ENCODE data around the gene P2RY6. TPM values are rescaled to one million over a fixed set of nuclear protein-coding genes. Genes with fewer than 3 reads are reported as not detected.

P2RY6 gene
- total RNA-seq, 1 experiment from 2014 or later, result not detected

DNA sequence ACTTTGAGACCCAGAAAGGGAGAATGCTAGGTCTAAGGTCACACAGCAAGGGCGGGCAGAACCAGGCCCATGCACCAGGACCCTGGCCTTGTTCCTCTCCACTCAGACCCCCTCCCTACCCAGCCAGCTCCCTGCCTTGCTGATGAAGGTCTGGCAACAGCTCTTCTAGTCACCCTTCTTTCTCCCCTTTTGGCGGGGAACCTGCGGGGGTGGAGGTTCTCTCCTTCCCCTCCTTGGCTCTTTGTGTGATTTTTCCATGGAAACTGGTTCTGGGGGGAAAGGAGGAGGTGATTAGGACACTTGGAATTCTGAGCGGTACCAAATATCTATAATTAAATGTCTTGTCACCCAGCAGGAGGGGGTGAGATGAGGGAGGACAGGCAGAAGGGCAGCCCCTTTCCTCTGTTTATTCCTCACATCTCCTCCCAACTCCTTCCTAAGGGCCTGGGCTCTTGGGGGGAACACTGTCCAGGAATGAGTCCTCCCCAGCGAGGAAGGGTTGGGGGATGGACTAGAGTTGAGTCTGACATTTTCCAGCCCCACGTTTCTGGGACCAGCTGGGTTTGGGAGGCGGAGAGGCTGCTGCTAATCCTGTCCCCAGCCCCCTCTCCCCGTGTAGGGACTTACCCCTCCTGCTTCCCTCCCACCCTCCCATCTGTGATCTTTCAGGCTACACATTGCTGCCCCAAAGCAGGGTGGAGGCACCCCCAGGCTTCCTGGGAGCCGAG lies 43.3 kb downstream of the P2RY6 start:
- no peak for DNase-seq (ENCODE audit: low spot score)

DNA sequence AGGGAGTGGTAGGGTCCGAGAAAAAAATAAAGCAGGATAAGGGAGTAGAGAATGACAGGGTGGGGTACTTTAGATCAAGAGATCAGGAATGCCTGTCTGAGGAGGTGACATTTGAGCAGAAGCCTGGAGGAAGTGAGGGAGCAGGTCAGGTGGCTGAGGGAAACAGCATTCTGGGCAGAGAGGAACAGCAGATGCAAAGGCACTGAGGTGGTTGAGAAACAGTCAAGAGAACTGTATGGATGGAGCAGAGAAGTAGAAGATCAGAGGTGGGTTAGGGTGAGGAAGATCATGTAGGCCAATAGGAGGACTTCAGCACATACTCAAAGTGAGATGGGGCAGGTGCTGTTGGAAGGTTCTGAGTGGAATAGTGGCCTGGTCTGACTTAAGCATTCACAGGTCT lies 44.3 kb downstream of the P2RY6 start:
- DNase-seq (ENCODE audit: low spot score), result no peak

DNA sequence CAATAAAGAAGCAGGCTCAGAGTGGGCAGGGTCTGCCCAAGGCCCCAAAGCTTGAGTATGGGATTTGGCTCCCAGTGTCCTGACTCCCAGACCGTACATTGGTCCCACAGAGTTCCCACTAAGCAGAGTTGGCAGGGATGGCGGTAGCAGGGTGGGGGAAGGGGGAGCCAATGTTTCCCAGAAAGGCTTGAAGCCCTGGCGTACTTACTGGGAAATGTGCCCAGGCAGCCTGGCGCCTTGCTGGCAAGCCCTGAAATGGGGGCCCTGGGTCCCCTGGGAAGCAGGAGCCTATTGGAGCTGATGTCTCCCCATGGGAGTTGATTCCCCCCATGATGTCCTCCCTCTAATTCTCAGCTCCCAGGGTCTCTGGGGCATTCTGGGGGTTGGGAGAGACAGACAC lies 45.2 kb downstream of the P2RY6 start:
- DNase-seq (ENCODE audit: low spot score), result no peak

DNA sequence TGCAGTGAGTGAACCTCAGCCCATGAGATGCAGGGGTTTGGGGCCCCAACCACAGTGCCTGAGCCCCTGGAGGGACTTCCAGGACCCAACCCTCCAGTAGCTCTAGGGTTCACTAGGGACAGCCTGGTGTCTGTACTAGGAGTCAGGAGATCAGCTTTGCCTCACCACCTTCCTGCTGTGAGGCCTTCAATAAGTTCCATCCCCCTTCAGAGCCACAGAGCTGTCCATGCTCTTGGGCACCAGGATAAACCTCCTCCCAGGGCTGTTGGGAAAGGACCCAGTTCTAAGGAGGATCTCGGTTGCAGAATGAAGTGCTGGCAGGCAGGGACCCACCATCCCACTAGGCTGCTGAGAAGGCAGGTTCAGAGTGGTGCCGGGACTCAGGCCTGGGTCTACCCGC lies 45.7 kb downstream of the P2RY6 start:
- DNase-seq (ENCODE audit: low spot score), result no peak

DNA sequence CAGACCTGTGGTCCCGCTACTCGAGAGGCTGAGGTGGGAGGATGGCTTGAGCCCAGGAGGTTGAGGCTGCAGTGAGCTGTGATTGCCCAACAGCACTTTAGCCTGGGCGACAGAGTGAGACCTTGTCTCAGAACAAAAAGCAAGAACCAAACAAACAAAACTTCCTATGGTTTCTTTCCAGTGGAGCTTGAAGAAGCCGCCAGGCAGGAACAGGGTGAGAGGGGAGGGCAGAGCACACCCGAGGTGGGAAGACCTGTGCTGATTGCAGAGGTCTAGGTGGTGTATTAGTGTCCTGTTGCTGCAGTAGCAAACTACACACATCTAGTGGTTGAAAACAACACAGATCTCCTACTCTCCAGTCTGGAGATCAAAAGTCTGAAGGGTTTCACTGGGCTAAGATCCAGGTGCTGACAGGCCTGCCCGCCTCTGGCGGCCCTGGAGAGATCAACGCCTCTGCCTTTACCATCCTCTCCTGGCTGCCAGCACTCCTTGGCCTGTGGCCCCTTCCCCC lies 46.4 kb downstream of the P2RY6 start:
- no peak for DNase-seq (ENCODE audit: low spot score)

- DNase-seq (ENCODE audit: low spot score), result peak; percentile 76
These were observed 48.8 kb downstream of the P2RY6 start for GRCh38 chr11:73320763-73321603.

GRCh38 chr11:73321604-73322381 lies 49.7 kb downstream of the P2RY6 start:
- peak; percentile 72 for DNase-seq (ENCODE audit: low spot score)

DNA sequence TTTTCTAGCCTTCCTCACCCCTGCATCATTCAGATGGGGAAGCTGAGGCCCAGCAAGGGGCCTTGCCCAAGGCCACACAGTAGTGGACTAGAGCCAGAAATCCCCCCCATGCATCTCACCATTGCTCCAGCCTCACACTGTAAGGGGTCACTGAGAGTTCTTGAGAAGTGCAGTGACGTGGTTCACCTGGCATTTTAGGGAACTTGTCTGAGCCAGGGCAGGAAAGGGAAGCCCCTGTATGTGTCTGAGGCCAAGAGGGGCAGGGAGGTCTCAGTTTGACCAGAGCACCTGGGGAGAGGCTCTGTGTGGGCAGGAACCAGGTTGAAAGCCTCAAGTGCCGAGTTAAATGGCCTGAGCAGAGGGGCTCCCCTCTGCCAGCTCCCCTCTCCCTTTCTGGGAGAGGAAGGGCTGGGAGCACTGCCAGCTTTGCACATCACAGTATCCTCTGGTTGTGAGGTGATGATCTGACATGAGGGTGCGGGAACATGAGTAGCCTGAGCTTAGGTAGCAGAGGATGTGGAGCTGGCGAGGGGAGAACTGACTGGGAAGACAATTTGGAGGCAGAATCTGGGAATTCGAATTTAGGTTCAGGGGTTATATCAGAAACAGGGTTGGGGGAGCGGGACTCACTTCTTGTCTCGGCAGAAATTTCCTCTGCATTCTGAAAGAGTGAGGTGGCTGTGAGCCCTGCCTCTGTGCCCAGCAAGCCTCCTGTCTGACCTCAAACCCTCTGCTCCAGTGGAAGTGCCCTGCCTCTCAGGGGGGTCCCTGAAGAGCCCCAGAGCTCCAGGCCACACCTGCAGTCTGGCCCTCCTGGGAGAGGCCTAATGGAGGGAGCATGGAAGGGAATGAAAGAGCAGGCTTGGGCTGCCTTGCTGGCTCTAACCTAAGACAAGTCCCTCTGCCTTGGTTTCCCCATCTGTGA lies 50.5 kb downstream of the P2RY6 start:
- peak; percentile 46 for DNase-seq (ENCODE audit: low spot score)

DNA sequence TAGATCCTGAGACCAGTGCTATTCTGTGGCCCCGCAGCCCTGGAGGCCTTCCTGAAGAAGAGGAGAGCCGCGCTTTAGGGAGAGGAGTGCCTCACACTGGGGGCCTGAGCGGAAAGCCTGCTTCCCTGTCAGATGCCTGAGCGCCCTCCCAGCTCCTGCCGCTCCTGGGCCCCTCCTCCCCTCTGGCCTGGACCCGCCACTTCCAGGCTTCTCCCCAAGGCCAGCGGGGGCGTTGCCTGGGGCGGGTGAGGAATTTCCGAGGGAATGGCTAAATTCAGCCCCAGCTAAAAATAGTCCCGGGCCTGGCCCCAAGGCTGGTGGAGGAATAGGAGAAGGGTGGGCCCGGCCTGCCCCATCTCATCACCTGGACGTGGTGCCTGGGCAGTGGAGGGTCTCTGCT lies 51.3 kb downstream of the P2RY6 start:
- DNase-seq (ENCODE audit: low spot score), result peak; percentile 63

GRCh38 chr11:73324116-73324515 lies 52.0 kb downstream of the P2RY6 start:
- DNase-seq (ENCODE audit: low spot score), result no peak

DNA sequence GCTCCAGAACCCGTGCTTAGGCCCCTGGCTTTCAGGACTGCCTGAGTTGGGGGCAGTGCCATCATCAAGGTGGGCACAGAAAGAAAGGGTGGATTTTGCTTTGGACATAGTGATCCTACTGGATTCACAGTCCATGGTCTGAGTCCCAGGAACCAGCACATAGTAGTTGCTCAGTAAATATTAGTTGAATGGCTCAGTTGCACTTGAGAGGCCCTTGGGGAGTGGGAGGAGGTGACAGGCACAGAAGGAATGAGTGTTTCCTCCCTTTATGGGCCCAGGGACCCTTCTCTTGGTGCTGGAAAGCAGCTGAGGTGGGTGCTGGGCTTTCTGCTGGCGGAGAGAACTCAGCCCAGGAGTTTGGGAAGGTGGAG lies 52.5 kb downstream of the P2RY6 start:
- DNase-seq (ENCODE audit: low spot score), result no peak

DNA sequence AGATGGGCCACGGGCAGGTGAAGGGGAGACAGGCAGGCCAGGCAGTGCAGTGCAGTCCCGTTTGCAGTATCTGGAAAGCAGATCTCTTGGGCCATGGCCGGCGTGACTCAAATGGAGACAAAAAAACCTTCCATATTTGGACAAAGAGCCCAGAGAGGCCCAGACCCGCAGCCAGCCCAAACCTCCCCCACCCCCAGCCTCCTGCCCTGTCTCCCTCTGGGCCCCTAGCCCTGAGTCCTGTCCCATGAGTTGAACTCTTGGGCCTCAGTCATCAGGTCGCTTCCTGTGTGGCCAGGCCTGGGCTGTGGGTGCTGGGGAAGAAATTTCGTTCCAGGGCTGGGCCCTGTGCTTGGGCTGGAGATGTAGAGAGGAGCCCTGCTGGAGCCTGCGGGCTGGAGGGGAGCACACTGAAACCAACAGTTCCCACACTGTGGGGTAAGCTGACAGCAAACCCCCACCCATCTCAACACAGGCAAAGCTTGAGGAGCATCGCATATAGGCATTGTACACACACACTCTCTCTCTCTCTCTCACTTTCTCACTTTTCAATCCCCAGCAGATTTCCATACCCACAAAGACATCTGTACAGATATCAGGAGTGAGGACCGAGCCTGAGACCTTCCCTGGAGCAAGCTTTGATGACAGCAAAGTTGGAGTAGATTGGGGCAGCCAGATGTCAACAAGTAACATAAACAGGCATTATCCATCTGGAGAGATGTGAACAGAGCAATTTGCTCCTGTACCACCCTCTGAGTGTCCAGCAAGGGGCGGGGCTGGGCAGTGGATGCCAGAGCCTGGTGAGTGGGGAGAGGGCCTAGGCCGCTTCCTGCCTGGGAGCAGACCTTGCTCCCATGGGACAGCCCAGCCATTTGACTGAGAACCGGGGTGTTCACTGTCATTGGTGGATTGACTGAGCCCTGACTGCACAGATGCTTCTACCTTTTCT lies 53.2 kb downstream of the P2RY6 start:
- no peak for DNase-seq (ENCODE audit: low spot score)

- peak; percentile 46 for DNase-seq (ENCODE audit: low spot score)
These were observed 55.0 kb downstream of the P2RY6 start for GRCh38 chr11:73326929-73327811.

GRCh38 chr11:73327812-73328364 lies 55.8 kb downstream of the P2RY6 start:
- no peak for DNase-seq (ENCODE audit: low spot score)

- DNase-seq (ENCODE audit: low spot score), result peak; percentile 42
These were observed 58.5 kb downstream of the P2RY6 start for GRCh38 chr11:73330569-73331093.

GRCh38 chr11:73331138-73331916 lies 59.2 kb downstream of the P2RY6 start:
- no peak for DNase-seq (ENCODE audit: low spot score)

GRCh38 chr11:73333173-73333572 lies 61.0 kb downstream of the P2RY6 start:
- DNase-seq (ENCODE audit: low spot score), result no peak

Measured in A172 (cell line).